SK-N-SH treated with all-trans-retinoic acid at 6 μM for 48 hours (cell line): ENCODE data around the gene FZR1.

Experiments
- ARNTL ChIP-seq: fragments of 450-650 bp; formaldehyde crosslinking; IDR thresholded peaks from 2 replicates; pipeline ENCODE4 v1.5.0; 2020; ENCODE audit warnings: low read depth, mild to moderate bottlenecking, moderate library complexity, borderline replicate concordance
- GLIS3 ChIP-seq: fragments of 250-450 bp; sonication (Bioruptor Pico); IDR thresholded peaks from 2 replicates; pipeline ENCODE4 v1.5.0; 2020; ENCODE audit warnings: mild to moderate bottlenecking, moderate library complexity

- no peak for TF ChIP-seq GLIS3 (CRISPR knock-in tag)
- no peak for TF ChIP-seq ARNTL (CRISPR knock-in tag)
Measured at GRCh38 chr19:3509566-3509989, 3.5 kb downstream of the FZR1 start.
